Mesothelial cell of epicardium (in vitro differentiated cells): ENCODE data around the gene ADAMTSL1. TPM values are rescaled to one million over a fixed set of nuclear protein-coding genes. Genes with fewer than 3 reads are reported as not detected.

Experiments
- DNase-seq, 2 experiments: peaks; one replicate each; pipeline ENCODE4 v3.0.0; 2021; ENCODE audit warnings: low spot score in 2 of 2; ENCODE audit not compliant: unreplicated experiment in 2 of 2
- H3K27ac Mint-ChIP-seq: 2 replicates; pipeline ENCODE4 v1.8.0; 2021; ENCODE audit warnings: mixed read lengths
- H3K27me3 Mint-ChIP-seq: 2 replicates; pipeline ENCODE4 v1.8.0; 2021; ENCODE audit warnings: low read depth, mixed read lengths
- H3K36me3 Mint-ChIP-seq: 2 replicates; pipeline ENCODE4 v1.8.0; 2021; ENCODE audit warnings: mixed read lengths
- H3K4me1 Mint-ChIP-seq: 2 replicates; pipeline ENCODE4 v1.8.0; 2021; ENCODE audit warnings: mixed read lengths
- H3K4me3 Mint-ChIP-seq: 2 replicates; pipeline ENCODE4 v1.8.0; 2021; ENCODE audit warnings: mild to moderate bottlenecking, moderate library complexity, mixed read lengths
- H3K9me3 Mint-ChIP-seq: 2 replicates; pipeline ENCODE4 v1.8.0; 2021; ENCODE audit warnings: mixed read lengths
- CTCF ChIP-seq: fragments of 200-600 bp; sonication (generic); IDR thresholded peaks from one replicate; pipeline ENCODE4 v1.5.0; 2021; ENCODE audit warnings: antibody characterized with exemption; ENCODE audit not compliant: unreplicated experiment
- total RNA-seq: library from RNA; stranded (reverse); gene quantifications from 3 replicates; pipeline ENCODE4 v1.2.1, GENCODE V29; 2021

The ADAMTSL1 gene
- total RNA-seq, 1 donor from 2014 or later: 48.0 TPM

- Mint-ChIP-seq H3K4me3 (no peak overlapping the region), H3K27ac (no peak overlapping the region), H3K36me3 (no peaks in the 10 kb centered on the region), H3K4me1 (peaks cover 26% of the 10 kb centered on the region), H3K9me3 (peaks cover 4% of the 10 kb centered on the region), H3K27me3 (no peaks in the 10 kb centered on the region)
- no peak for DNase-seq
- no peak for TF ChIP-seq CTCF
Measured at GRCh38 chr9:18800579-18800978, 326.6 kb downstream of the ADAMTSL1 start.

- TF ChIP-seq CTCF: no peak
- H3K36me3 Mint-ChIP-seq: no peaks in the 10 kb centered on the region
- H3K4me1 Mint-ChIP-seq: no peaks in the 10 kb centered on the region
- peaks cover 4% of the 10 kb centered on the region for H3K9me3 Mint-ChIP-seq
- H3K27me3 Mint-ChIP-seq: no peaks in the 10 kb centered on the region
- no peak overlapping the region for H3K27ac Mint-ChIP-seq
- H3K4me3 Mint-ChIP-seq: no peak overlapping the region
- DNase-seq: no peak
Measured at GRCh38 chr9:18805386-18805785, 331.4 kb downstream of the ADAMTSL1 start.

- Mint-ChIP-seq H3K9me3 (peaks cover 3% of the 10 kb centered on the region), H3K27me3 (no peaks in the 10 kb centered on the region), H3K4me3 (no peak overlapping the region), H3K36me3 (no peaks in the 10 kb centered on the region), H3K4me1 (no peaks in the 10 kb centered on the region), H3K27ac (no peak overlapping the region)
- TF ChIP-seq CTCF: no peak
- no peak for DNase-seq
Measured at GRCh38 chr9:18806232-18807080, 332.5 kb downstream of the ADAMTSL1 start.

GRCh38 chr9:18810581-18810980, 336.6 kb downstream of the ADAMTSL1 start:
- Mint-ChIP-seq H3K9me3 (peaks cover 8% of the 10 kb centered on the region), H3K4me3 (no peak overlapping the region), H3K27ac (no peak overlapping the region), H3K36me3 (peaks cover 3% of the 10 kb centered on the region), H3K4me1 (no peaks in the 10 kb centered on the region), H3K27me3 (no peaks in the 10 kb centered on the region)
- TF ChIP-seq CTCF: no peak
- DNase-seq: no peak

GRCh38 chr9:18811171-18811570, 337.2 kb downstream of the ADAMTSL1 start:
- TF ChIP-seq CTCF: no peak
- H3K27me3 Mint-ChIP-seq: no peaks in the 10 kb centered on the region
- H3K4me3 Mint-ChIP-seq: no peak overlapping the region
- H3K36me3 Mint-ChIP-seq: peaks cover 3% of the 10 kb centered on the region
- no peak overlapping the region for H3K27ac Mint-ChIP-seq
- no peak for DNase-seq
- H3K4me1 Mint-ChIP-seq: no peaks in the 10 kb centered on the region
- H3K9me3 Mint-ChIP-seq: peaks cover 8% of the 10 kb centered on the region
